HepG2 (cell line): ENCODE results near the gene EPHA1. TPM values are rescaled to one million over a fixed set of nuclear protein-coding genes. Genes with fewer than 3 reads are reported as not detected.

ENCODE experiments used
- ADNP ChIP-seq: sonication (generic); formaldehyde crosslinking; IDR thresholded peaks from 2 replicates; pipeline ENCODE4 v1.4.0; 2020; ENCODE audit warnings: missing genetic modification reagents
- AGO1 ChIP-seq: fragments of 200-400 bp; formaldehyde crosslinking; IDR thresholded peaks from 2 replicates; pipeline ENCODE4 v1.6.1; 2017; ENCODE audit warnings: mild to moderate bottlenecking, low read depth, low read length, moderate library complexity; ENCODE audit not compliant: poor library complexity, severe bottlenecking
- ARNT ChIP-seq: fragments of 450-650 bp; IDR thresholded peaks from 2 replicates; pipeline ENCODE4 v1.6.1; 2017
- ATF7 ChIP-seq, 2 experiments: fragments of 450-650 bp in 1 of 2; sonication (generic) in 1 of 2; formaldehyde crosslinking in 1 of 2; IDR thresholded peaks; 2 replicates each; pipeline versions ENCODE4 v1.4.0 to v1.6.1; 2016 to 2020; ENCODE audit warnings: antibody characterized with exemption in 1 of 2, mild to moderate bottlenecking in 1 of 2, missing genetic modification reagents in 1 of 2
- CCAR2 ChIP-seq: fragments of 200-400 bp; formaldehyde crosslinking; optimal IDR thresholded peaks from 2 replicates; pipeline ENCODE3; 2018; ENCODE audit warnings: low read depth, mild to moderate bottlenecking, low read length, moderate library complexity
- ETV6 ChIP-seq: sonication (generic); formaldehyde crosslinking; conservative IDR thresholded peaks from 2 replicates; pipeline ENCODE4 v1.4.0; 2020; ENCODE audit warnings: missing genetic modification reagents
- GLI4 ChIP-seq: sonication (generic); formaldehyde crosslinking; IDR thresholded peaks from 2 replicates; pipeline ENCODE4 v1.5.1; 2020; ENCODE audit warnings: missing genetic modification reagents, mild to moderate bottlenecking, moderate library complexity, borderline replicate concordance
- HMG20A ChIP-seq: IDR thresholded peaks from 2 replicates; pipeline ENCODE4 v1.6.1; 2016; ENCODE audit warnings: borderline replicate concordance
- HMGXB3 ChIP-seq: sonication (generic); formaldehyde crosslinking; IDR thresholded peaks from 2 replicates; pipeline ENCODE4 v1.4.0; 2020; ENCODE audit warnings: missing genetic modification reagents, borderline replicate concordance
- KDM5B ChIP-seq: sonication (generic); formaldehyde crosslinking; IDR thresholded peaks from 2 replicates; pipeline ENCODE4 v1.4.0; 2020; ENCODE audit warnings: missing genetic modification reagents, mild to moderate bottlenecking, borderline replicate concordance
- MLLT10 ChIP-seq: sonication (generic); formaldehyde crosslinking; IDR thresholded peaks from 2 replicates; pipeline ENCODE4 v1.4.0; 2020; ENCODE audit warnings: missing genetic modification reagents
- POGZ ChIP-seq: sonication (generic); formaldehyde crosslinking; IDR thresholded peaks from 2 replicates; pipeline ENCODE4 v1.4.0; 2020; ENCODE audit warnings: mild to moderate bottlenecking, missing genetic modification reagents
- POLR2AphosphoS2 ChIP-seq: IDR thresholded peaks from 2 replicates; pipeline ENCODE4 v1.6.1; 2011; ENCODE audit warnings: low read depth, low read length, improper control_type of control experiment
- SIX4 ChIP-seq: sonication (generic); formaldehyde crosslinking; IDR thresholded peaks from 2 replicates; pipeline ENCODE4 v1.4.0; 2020; ENCODE audit warnings: missing genetic modification reagents
- TCF12 ChIP-seq, 2 experiments: fragments of 450-650 bp in 1 of 2; sonication (generic) in 1 of 2; formaldehyde crosslinking in 1 of 2; IDR thresholded peaks; 2 replicates each; pipeline versions ENCODE4 v1.6.1 to v1.8.0; 2017 to 2022; ENCODE audit warnings: antibody characterized with exemption in 1 of 2, mild to moderate bottlenecking in 1 of 2, missing genetic modification reagents in 1 of 2, moderate library complexity in 1 of 2
- TMF1 ChIP-seq: sonication (generic); formaldehyde crosslinking; IDR thresholded peaks from 2 replicates; pipeline ENCODE4 v1.8.1; 2022; ENCODE audit warnings: low read depth, missing genetic modification reagents
- ZFP37 ChIP-seq: sonication (generic); formaldehyde crosslinking; IDR thresholded peaks from 2 replicates; pipeline ENCODE4 v1.4.0; 2020; ENCODE audit warnings: missing genetic modification reagents, borderline replicate concordance
- ZNF12 ChIP-seq: sonication (generic); formaldehyde crosslinking; IDR thresholded peaks from 2 replicates; pipeline ENCODE4 v1.5.0; 2020; ENCODE audit warnings: missing genetic modification reagents
- ZNF451 ChIP-seq: sonication (generic); formaldehyde crosslinking; IDR thresholded peaks from 2 replicates; pipeline ENCODE4 v1.5.0; 2020; ENCODE audit warnings: mild to moderate bottlenecking, missing genetic modification reagents
- ZNF546 ChIP-seq: sonication (generic); formaldehyde crosslinking; conservative IDR thresholded peaks from 2 replicates; pipeline ENCODE4 v1.8.1; 2023; ENCODE audit warnings: mild to moderate bottlenecking, missing genetic modification reagents
- ZNF549 ChIP-seq: sonication (generic); formaldehyde crosslinking; IDR thresholded peaks from 2 replicates; pipeline ENCODE4 v1.5.0; 2020; ENCODE audit warnings: missing genetic modification reagents
- ZNF580 ChIP-seq: IDR thresholded peaks from 2 replicates; pipeline ENCODE4 v1.6.1; 2016; ENCODE audit warnings: low read depth, borderline replicate concordance
- ZNF749 ChIP-seq: sonication (generic); formaldehyde crosslinking; IDR thresholded peaks from 2 replicates; pipeline ENCODE4 v1.8.0; 2022; ENCODE audit warnings: mild to moderate bottlenecking, missing genetic modification reagents, moderate library complexity, borderline replicate concordance
- ZNF777 ChIP-seq: sonication (generic); formaldehyde crosslinking; IDR thresholded peaks from 2 replicates; pipeline ENCODE4 v1.4.0; 2020; ENCODE audit warnings: missing genetic modification reagents
- ZSCAN22 ChIP-seq: sonication (generic); formaldehyde crosslinking; IDR thresholded peaks from 2 replicates; pipeline ENCODE4 v1.4.0; 2020; ENCODE audit warnings: mild to moderate bottlenecking, missing genetic modification reagents
- polyA plus RNA-seq, 8 experiments: library from polyadenylated mRNA; depleted of rRNA in 3 of 8; stranded (reverse) in 7 of 8; unstranded in 1 of 8; fragments of >200 nt; fragmentation: Illumina TruSeq in 4 of 8; extraction: Trizol in 4 of 8; gene quantifications; 2 replicates each; pipeline versions ENCODE4 v1.2.1 to v1.2.3, GENCODE V29; 2011 to 2016; ENCODE audit warnings: low read depth in 4 of 8, missing spikeins in 1 of 8, mixed read lengths in 1 of 8; ENCODE audit not compliant: insufficient read depth in 1 of 8
- total RNA-seq, 5 experiments: library from RNA; depleted of rRNA; stranded (reverse); fragments of >200 nt; fragmentation: Illumina TruSeq; extraction: Trizol; gene quantifications; 2 replicates each; pipeline ENCODE4 v1.2.3, GENCODE V29; 2016; ENCODE audit warnings: low read depth in 1 of 5
- TF ChIP-seq, protein P1 (sequence below): sonication (generic); formaldehyde crosslinking; IDR thresholded peaks from 2 replicates; pipeline ENCODE4 v1.4.0; 2020; ENCODE audit warnings: missing genetic modification reagents, borderline replicate concordance

EPHA1 gene
- total and polyA plus RNA-seq, 2 of the 13 experiments (the other 11 are each of a cell fraction or from before 2014, with no cell fraction given): 4.6 to 17.1 TPM

GRCh38 chr7:143393267-143394041 lies 15.2 kb downstream of the EPHA1 start (continued):
- TF ChIP-seq HMGXB3 (CRISPR knock-in tag): peak; percentile 37; the same call in 1 of the 2 replicates
- TF ChIP-seq ARNT: no peak
- TF ChIP-seq ETV6 (CRISPR knock-in tag): no peak
- no peak for TF ChIP-seq POLR2AphosphoS2
- TF ChIP-seq MLLT10 (CRISPR knock-in tag): no peak
- no peak for TF ChIP-seq ATF7 (IDR thresholded peaks at IDR 0.05)
- TF ChIP-seq ATF7 (CRISPR knock-in tag; IDR thresholded peaks at IDR 0.05): 0 out of 2 replicates have a peak, but pooled peaks have one; percentile 77
- TF ChIP-seq CCAR2: no peak
- no peak for TF ChIP-seq ZSCAN22 (CRISPR knock-in tag)
- TF ChIP-seq POGZ (CRISPR knock-in tag): peak; percentile 86
- no peak for TF ChIP-seq ZNF12 (CRISPR knock-in tag)
- TF ChIP-seq KDM5B (CRISPR knock-in tag): no peak
- no peak for TF ChIP-seq TCF12 (IDR thresholded peaks at IDR 0.05)
- no peak for TF ChIP-seq TCF12 (CRISPR knock-in tag; IDR thresholded peaks at IDR 0.05)
- TF ChIP-seq ZFP37 (CRISPR knock-in tag): no peak
- no peak for TF ChIP-seq ZNF549 (CRISPR knock-in tag)
- TF ChIP-seq ZNF546 (CRISPR knock-in tag): no peak
- no peak for TF ChIP-seq AGO1
- TF ChIP-seq ZNF451 (CRISPR knock-in tag): no peak
- no peak for TF ChIP-seq ZNF749 (CRISPR knock-in tag)
- TF ChIP-seq GLI4 (CRISPR knock-in tag): no peak
- TF ChIP-seq ZNF580 (CRISPR knock-in tag): peak; percentile 28; the same call in 1 of the 2 replicates
- peak; percentile 83 for TF ChIP-seq HMG20A (CRISPR knock-in tag)
- TF ChIP-seq SIX4 (CRISPR knock-in tag): no peak
- no peak for TF ChIP-seq ADNP (CRISPR knock-in tag)
- TF ChIP-seq ZNF777 (CRISPR knock-in tag): no peak
- TF ChIP-seq, protein P1, sequence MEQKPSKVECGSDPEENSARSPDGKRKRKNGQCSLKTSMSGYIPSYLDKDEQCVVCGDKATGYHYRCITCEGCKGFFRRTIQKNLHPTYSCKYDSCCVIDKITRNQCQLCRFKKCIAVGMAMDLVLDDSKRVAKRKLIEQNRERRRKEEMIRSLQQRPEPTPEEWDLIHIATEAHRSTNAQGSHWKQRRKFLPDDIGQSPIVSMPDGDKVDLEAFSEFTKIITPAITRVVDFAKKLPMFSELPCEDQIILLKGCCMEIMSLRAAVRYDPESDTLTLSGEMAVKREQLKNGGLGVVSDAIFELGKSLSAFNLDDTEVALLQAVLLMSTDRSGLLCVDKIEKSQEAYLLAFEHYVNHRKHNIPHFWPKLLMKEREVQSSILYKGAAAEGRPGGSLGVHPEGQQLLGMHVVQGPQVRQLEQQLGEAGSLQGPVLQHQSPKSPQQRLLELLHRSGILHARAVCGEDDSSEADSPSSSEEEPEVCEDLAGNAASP (CRISPR knock-in tag): peak; percentile 92
- no peak for TF ChIP-seq TMF1
